B cell (primary cell): ENCODE data around the gene MPZL2. TPM values are rescaled to one million over a fixed set of nuclear protein-coding genes. Genes with fewer than 3 reads are reported as not detected.

Experiments used
- ATAC-seq: fragments of 200-7000 bp; cut with Tn5 transposase; one replicate; pipeline ENCODE4 v1.10.0; 2021; ENCODE audit warnings: low read depth, mild to moderate bottlenecking, moderate number of reproducible peaks, moderate library complexity
- CTCF ChIA-PET: fragments of 350-600 bp; sonication (Branson Sonifier 250); formaldehyde crosslinking; loops from one replicate; lab custom pipeline; 2021; ENCODE audit warnings: antibody characterized with exemption, inconsistent platforms; lab: Charles Lee
- POLR2A ChIA-PET: fragments of 350-600 bp; sonication (Branson Sonifier 250); formaldehyde crosslinking; loops from one replicate; lab custom pipeline; 2021; ENCODE audit warnings: antibody characterized with exemption; lab: Charles Lee
- DNase-seq: peaks from one replicate; pipeline ENCODE4 v3.0.0; 2013
- H2AFZ ChIP-seq: 2 replicates; pipeline ENCODE4 v1.6.1; 2012; ENCODE audit warnings: mild to moderate bottlenecking, low read depth, low read length; ENCODE audit not compliant: insufficient read depth, poor library complexity, severe bottlenecking
- H3K27ac ChIP-seq, 2 donors: 1 replicate in 1 of 2; 2 replicates in 1 of 2; pipeline ENCODE4 v1.5.1; 2012 to 2013; ENCODE audit warnings: low read length in 2 of 2, mild to moderate bottlenecking in 2 of 2, moderate library complexity in 1 of 2
- H3K27me3 ChIP-seq, 4 experiments: fragments of 200-600 bp in 1 of 4; sonication (generic) in 1 of 4; replicated peaks in 1 of 4; 1 replicate in 2 of 4; 2 replicates in 2 of 4; pipeline versions ENCODE4 v1.6.1 to v1.7.0; 2013 to 2016; ENCODE audit warnings: low read length in 3 of 4, mild to moderate bottlenecking in 2 of 4, mixed read lengths in 1 of 4, moderate library complexity in 1 of 4; ENCODE audit not compliant: insufficient read depth in 4 of 4, control insufficient read depth in 3 of 4; ENCODE audit errors: control extremely low read depth in 1 of 4
- H3K36me3 ChIP-seq, 2 experiments: replicated peaks in 1 of 2; 1 replicate in 1 of 2; 2 replicates in 1 of 2; pipeline versions ENCODE4 v1.6.1 to v1.7.1; 2013; ENCODE audit warnings: low read length in 1 of 2; ENCODE audit not compliant: insufficient read depth in 2 of 2, control insufficient read depth in 1 of 2; ENCODE audit errors: control extremely low read depth in 1 of 2, extremely low read depth in 1 of 2
- H3K4me1 ChIP-seq, 2 donors: fragments of 200-600 bp in 1 of 2; sonication (generic) in 1 of 2; 1 replicate in 1 of 2; 2 replicates in 1 of 2; pipeline versions ENCODE4 v1.5.1 to v1.6.1; 2013 to 2017; ENCODE audit warnings: low read length in 2 of 2; ENCODE audit not compliant: control insufficient read depth in 2 of 2, insufficient read depth in 2 of 2
- H3K4me2 ChIP-seq: replicated peaks from 2 replicates; pipeline ENCODE3; 2012; ENCODE audit warnings: mild to moderate bottlenecking, low read depth, low read length; ENCODE audit not compliant: poor library complexity, severe bottlenecking
- H3K4me3 ChIP-seq, 5 experiments: fragments of 200-600 bp in 1 of 5; sonication (generic) in 1 of 5; 1 replicate in 3 of 5; 2 replicates in 2 of 5; pipeline versions ENCODE4 v1.5.1 to v1.7.0; 2011 to 2016; ENCODE audit warnings: low read length in 4 of 5, mild to moderate bottlenecking in 4 of 5, low read depth in 2 of 5, control low read depth in 1 of 5, moderate library complexity in 1 of 5; ENCODE audit not compliant: insufficient read depth in 1 of 5; ENCODE audit errors: control extremely low read depth in 1 of 5, extremely low read depth in 1 of 5
- H3K79me2 ChIP-seq: fragments of 200-600 bp; sonication (generic); one replicate; pipeline ENCODE4 v1.6.0; 2016; ENCODE audit warnings: low read length; ENCODE audit not compliant: control insufficient read depth, insufficient read depth
- H3K9ac ChIP-seq: fragments of 200-600 bp; sonication (generic); 2 replicates; pipeline ENCODE4 v1.6.1; 2017; ENCODE audit warnings: mild to moderate bottlenecking, low read length, moderate library complexity
- H3K9me3 ChIP-seq, 3 donors: one replicate each; pipeline versions ENCODE4 v1.6.1 to v1.7.1; 2013; ENCODE audit warnings: low read length in 2 of 3; ENCODE audit not compliant: control insufficient read depth in 2 of 3, insufficient read depth in 1 of 3; ENCODE audit errors: control extremely low read depth in 1 of 3
- H4K20me1 ChIP-seq: 2 replicates; pipeline ENCODE4 v1.6.0; 2012; ENCODE audit warnings: mild to moderate bottlenecking, low read length; ENCODE audit not compliant: insufficient read depth, control insufficient read depth, poor library complexity, severe bottlenecking
- H3K27ac Mint-ChIP-seq: one replicate; pipeline ENCODE4 v1.8.0; 2021; ENCODE audit warnings: mixed read lengths
- H3K27me3 Mint-ChIP-seq: one replicate; pipeline ENCODE4 v1.8.0; 2021; ENCODE audit warnings: mixed read lengths
- H3K4me1 Mint-ChIP-seq: one replicate; pipeline ENCODE4 v1.8.0; 2021; ENCODE audit warnings: mixed read lengths
- H3K4me3 Mint-ChIP-seq: one replicate; pipeline ENCODE4 v1.8.0; 2021; ENCODE audit warnings: mixed read lengths
- H3K9me3 Mint-ChIP-seq: one replicate; pipeline ENCODE4 v1.8.0; 2022; ENCODE audit warnings: mixed read lengths; ENCODE audit not compliant: insufficient read depth
- CTCF ChIP-seq: fragments of 200-600 bp; IDR thresholded peaks from one replicate; pipeline ENCODE4 v1.8.0; 2022; ENCODE audit warnings: antibody characterized with exemption, mild to moderate bottlenecking
- EZH2 ChIP-seq: IDR thresholded peaks from 2 replicates; pipeline ENCODE4 v1.6.1; 2012; ENCODE audit warnings: borderline replicate concordance, low read depth, mild to moderate bottlenecking, moderate library complexity, low read length; ENCODE audit not compliant: insufficient read depth, poor library complexity, severe bottlenecking
- WGBS: methylation state at CpG from one replicate; pipeline ENCODE4 v1.1.5; 2013; ENCODE audit warnings: missing lambda C conversion rate; ENCODE audit not compliant: insufficient coverage; 5-methylcytosine and 5-hydroxymethylcytosine counted together
- intact Hi-C: fragments of 100-400 bp; cut with micrococcal nuclease; formaldehyde crosslinking; loops from one replicate; pipeline ENCODE4 v1.10.0; 2022
- polyA plus RNA-seq: library from polyadenylated mRNA; depleted of rRNA; stranded (reverse); fragments of >200 nt; gene quantifications from 2 replicates; pipeline ENCODE4 v1.2.3, GENCODE V29; 2012
- total RNA-seq, 2 donors: library from RNA; stranded (reverse); fragments of 120-200 nt in 1 of 2; gene quantifications; 1 replicate in 1 of 2; 2 replicates in 1 of 2; pipeline versions ENCODE4 v1.2.3 to v1.2.4, GENCODE V29; 2013 to 2022

The MPZL2 gene
- total and polyA plus RNA-seq, 2 donors (not counting 1 experiment from before 2014, with no cell fraction given), result 1.2 TPM; not detected in 1

- H3K9ac ChIP-seq, result no peak overlapping the region
- ChIA-PET CTCF (interaction anchor here (0.6 to 2.5 kb wide), 7 partner anchors 10 to 69 kb away, joined by 3 to 26 read pairs (median 4); no protein-coding TSS in a partner anchor), POLR2A (interaction anchor here (1.7 kb wide), 1 partner anchor 67 kb away, joined by 4 read pairs; no protein-coding TSS in a partner anchor)
- Mint-ChIP-seq H3K4me3 (no peak overlapping the region), H3K4me1 (peaks cover 10% of the 10 kb centered on the region), H3K9me3 (no peaks in the 10 kb centered on the region), H3K27ac (no peak overlapping the region), H3K27me3 (peaks cover 45% of the 10 kb centered on the region)
- no peak overlapping the region for H3K4me2 ChIP-seq
- no peak for TF ChIP-seq CTCF
- TF ChIP-seq EZH2, result no peak
- no peak overlapping the region for H2AFZ ChIP-seq
- no peaks in the 10 kb centered on the region for H3K9me3 ChIP-seq
- WGBS, result 88% methylated on average over 9 of the region's 13 CpGs
- intact Hi-C loops, result loop anchor here (5.0 kb wide), 1 partner anchor 38 kb away; the partner anchor contains the start of gene JAML
- ATAC-seq (no peak), DNase-seq (no peak)
- peaks cover 9 to 11% of the 10 kb centered on the region in 2 donors for H3K4me1 ChIP-seq
- no peak overlapping the region for H3K4me3 ChIP-seq
- peaks cover 0 to 58% (median 48%) of the 10 kb centered on the region in 4 experiments for H3K27me3 ChIP-seq
- no peaks in the 10 kb centered on the region for H3K36me3 ChIP-seq
- no peaks in the 10 kb centered on the region for H3K79me2 ChIP-seq
- H3K27ac ChIP-seq, result no peak overlapping the region
- no peaks in the 10 kb centered on the region for H4K20me1 ChIP-seq
These were observed 720 bp upstream of the MPZL2 start for GRCh38 chr11:118264569-118265465.

- WGBS, result no CpG with 5 or more reads among the region's 4 CpGs
These were observed 985 bp downstream of the MPZL2 start for GRCh38 chr11:118263112-118263511.

More at GRCh38 chr11:118263112-118263511, 985 bp downstream of the MPZL2 start:
- TF ChIP-seq EZH2, result no peak
- TF ChIP-seq CTCF, result no peak
- intact Hi-C loops, result no loop called here
- H3K27me3 ChIP-seq, result peaks cover 0 to 56% (median 40%) of the 10 kb centered on the region in 4 experiments
- H4K20me1 ChIP-seq, result no peaks in the 10 kb centered on the region
- H2AFZ ChIP-seq, result no peak overlapping the region
- Mint-ChIP-seq H3K27ac (no peak overlapping the region), H3K27me3 (peaks cover 50% of the 10 kb centered on the region), H3K4me1 (peaks cover 10% of the 10 kb centered on the region), H3K4me3 (peak overlapping the region; percentile 70), H3K9me3 (no peaks in the 10 kb centered on the region)
- ChIA-PET POLR2A (no interaction called here), CTCF (interaction anchor here (1.6 to 1.9 kb wide), 3 partner anchors 26 to 92 kb away, joined by 4 to 10 read pairs (median 4); no protein-coding TSS in a partner anchor)
- H3K4me1 ChIP-seq, result peaks cover 9 to 11% of the 10 kb centered on the region in 2 donors
- no peak overlapping the region for H3K27ac ChIP-seq
- H3K4me2 ChIP-seq, result no peak overlapping the region
- H3K9ac ChIP-seq, result no peak overlapping the region
- no peak for DNase-seq
- no peaks in the 10 kb centered on the region for H3K36me3 ChIP-seq
- peaks cover 0 to 2% (median 0%) of the 10 kb centered on the region in 3 donors for H3K9me3 ChIP-seq
- no peaks in the 10 kb centered on the region for H3K79me2 ChIP-seq
- H3K4me3 ChIP-seq, result no peak overlapping the region
- ATAC-seq, result no peak
